GM12865 (cell line): ENCODE measurements around the gene LTO1.
"Not testable (repeated sequence)": the region's sequence is repeated elsewhere in the genome, so short reads cannot be mapped to it uniquely, and the experiment has no call there.

ENCODE experiments used
- DNase-seq: peaks from one replicate; pipeline ENCODE4 v3.0.0; 2010; ENCODE audit warnings: low read depth
- H3K4me3 ChIP-seq: 2 replicates; pipeline ENCODE4 v1.5.1; 2011; ENCODE audit warnings: mild to moderate bottlenecking, low read depth, low read length, control low read depth
- CTCF ChIP-seq: IDR thresholded peaks from 2 replicates; pipeline ENCODE4 v1.5.1; 2011; ENCODE audit warnings: low read length, control low read depth, low read depth, inconsistent platforms; ENCODE audit not compliant: insufficient read depth; ENCODE audit errors: missing control alignments

LTO1 gene

GRCh38 chr11:69700278-69701140 lies 25.4 kb upstream of the LTO1 start:
- TF ChIP-seq CTCF: no peak
- no peak overlapping the region for H3K4me3 ChIP-seq
- DNase-seq: no peak

- no peak for TF ChIP-seq CTCF
- no peak for DNase-seq
- no peak overlapping the region for H3K4me3 ChIP-seq
Measured at GRCh38 chr11:69699213-69699612, 24.1 kb upstream of the LTO1 start.

- no peak for DNase-seq
- H3K4me3 ChIP-seq: no peak overlapping the region
- no peak for TF ChIP-seq CTCF
Measured at GRCh38 chr11:69698362-69698761, 23.2 kb upstream of the LTO1 start.

GRCh38 chr11:69697861-69698260 lies 22.7 kb upstream of the LTO1 start:
- TF ChIP-seq CTCF: no peak
- DNase-seq: no peak
- no peak overlapping the region for H3K4me3 ChIP-seq

GRCh38 chr11:69697469-69697843 lies 22.3 kb upstream of the LTO1 start:
- no peak overlapping the region for H3K4me3 ChIP-seq
- no peak for DNase-seq
- TF ChIP-seq CTCF: no peak

- DNase-seq: no peak
- no peak overlapping the region for H3K4me3 ChIP-seq
- no peak for TF ChIP-seq CTCF
Measured at GRCh38 chr11:69696749-69697468, 21.8 kb upstream of the LTO1 start.

- H3K4me3 ChIP-seq, DNase-seq: not testable (repeated sequence)
Measured at GRCh38 chr11:69695995-69696394, 20.8 kb upstream of the LTO1 start.
